Activated naive CD8-positive, alpha-beta T cell treated with anti-CD3 and anti-CD28 coated beads, Interleukin-2, amount 10 ng/mL, durations not matched to agents 7 days and 5 days (primary cell): Measurements from ENCODE around the gene RNF149. TPM values are rescaled to one million over a fixed set of nuclear protein-coding genes. Genes with fewer than 3 reads are reported as not detected.
"Not testable (repeated sequence)": the region's sequence is repeated elsewhere in the genome, so short reads cannot be mapped to it uniquely, and the experiment has no call there.

Experiments used
- ATAC-seq: fragments of 150-1000 bp; cut with Tn5 transposase; one replicate; pipeline ENCODE4 v1.10.0; 2021; ENCODE audit warnings: low read depth, moderate library complexity
- POLR2A ChIA-PET: fragments of 350-600 bp; sonication (Branson Sonifier 250); formaldehyde crosslinking; loops from one replicate; lab custom pipeline; 2021; ENCODE audit warnings: antibody characterized with exemption; lab: Charles Lee
- DNase-seq: peaks from one replicate; pipeline ENCODE4 v3.0.0; 2021
- H3K27ac Mint-ChIP-seq: one replicate; pipeline ENCODE4 v1.8.0; 2022; ENCODE audit warnings: mild to moderate bottlenecking, mixed read lengths
- H3K27me3 Mint-ChIP-seq: one replicate; pipeline ENCODE4 v1.8.0; 2022; ENCODE audit warnings: mild to moderate bottlenecking, moderate library complexity, mixed read lengths
- H3K36me3 Mint-ChIP-seq: one replicate; pipeline ENCODE4 v1.8.0; 2021; ENCODE audit warnings: mild to moderate bottlenecking, mixed read lengths
- H3K4me1 Mint-ChIP-seq: one replicate; pipeline ENCODE4 v1.8.0; 2021; ENCODE audit warnings: mixed read lengths
- H3K4me3 Mint-ChIP-seq: one replicate; pipeline ENCODE4 v1.8.0; 2022; ENCODE audit warnings: mild to moderate bottlenecking, moderate library complexity, mixed read lengths
- H3K9me3 Mint-ChIP-seq: one replicate; pipeline ENCODE4 v1.8.0; 2021; ENCODE audit warnings: mixed read lengths
- total RNA-seq, 2 experiments: library from RNA; stranded (reverse); gene quantifications; one replicate each; pipeline ENCODE4 v1.2.3, GENCODE V29; 2021

RNF149 gene
- total RNA-seq, 2 experiments from 2014 or later = 90.1 to 90.3 TPM

- DNase-seq = no peak
- Mint-ChIP-seq H3K36me3 (peaks cover 4% of the 10 kb centered on the region), H3K27me3 (no peaks in the 10 kb centered on the region), H3K4me3 (no peak overlapping the region), H3K27ac (no peak overlapping the region), H3K9me3 (peaks cover 3% of the 10 kb centered on the region), H3K4me1 (peaks cover 19% of the 10 kb centered on the region)
- POLR2A ChIA-PET = interaction anchor here (1.0 to 4.8 kb wide), 7 partner anchors 13 to 323 kb away, joined by 3 to 32 read pairs (median 10); partner anchors contain the start of genes CNOT11 and RNF149
- peak; percentile 41 for ATAC-seq
Measured at GRCh38 chr2:101327863-101328394, 19.4 kb upstream of the RNF149 start.

- no peak overlapping the region for H3K4me3 Mint-ChIP-seq
Measured at GRCh38 chr2:101325425-101325824, 16.9 kb upstream of the RNF149 start.

GRCh38 chr2:101316568-101316967, 8.1 kb upstream of the RNF149 start:
- H3K4me1 Mint-ChIP-seq = peaks cover 18% of the 10 kb centered on the region

More at GRCh38 chr2:101325425-101325824, 16.9 kb upstream of the RNF149 start:
- no peak for DNase-seq
- H3K36me3 Mint-ChIP-seq = peaks cover 4% of the 10 kb centered on the region
- POLR2A ChIA-PET = interaction anchor here (0.5 to 1.3 kb wide), 2 partner anchors 18 to 738 kb away, joined by 3 read pairs; no protein-coding TSS in a partner anchor
- peaks cover 8% of the 10 kb centered on the region for H3K4me1 Mint-ChIP-seq
- ATAC-seq = no peak
- H3K27me3 Mint-ChIP-seq = no peaks in the 10 kb centered on the region
- H3K27ac Mint-ChIP-seq = no peak overlapping the region
- peaks cover 3% of the 10 kb centered on the region for H3K9me3 Mint-ChIP-seq

GRCh38 chr2:101311696-101312017, 3.2 kb upstream of the RNF149 start:
- peak overlapping the region; percentile 49 for H3K4me3 Mint-ChIP-seq
- H3K9me3 Mint-ChIP-seq = peaks cover 3% of the 10 kb centered on the region
- POLR2A ChIA-PET = interaction anchor here (0.7 to 1.4 kb wide), 3 partner anchors 17 to 58 kb away, joined by 3 to 9 read pairs (median 5); no protein-coding TSS in a partner anchor
- H3K27me3 Mint-ChIP-seq = no peaks in the 10 kb centered on the region
- H3K27ac Mint-ChIP-seq = peak overlapping the region; percentile 59
- peaks cover 6% of the 10 kb centered on the region for H3K36me3 Mint-ChIP-seq
- H3K4me1 Mint-ChIP-seq = peaks cover 33% of the 10 kb centered on the region
- no peak for ATAC-seq
- no peak for DNase-seq

More at GRCh38 chr2:101316568-101316967, 8.1 kb upstream of the RNF149 start:
- DNase-seq, POLR2A ChIA-PET, ATAC-seq, H3K4me3 Mint-ChIP-seq, H3K27ac Mint-ChIP-seq, H3K27me3 Mint-ChIP-seq: not testable (repeated sequence)
- Mint-ChIP-seq H3K9me3 (peaks cover 13% of the 10 kb centered on the region), H3K36me3 (peaks cover 16% of the 10 kb centered on the region)

GRCh38 chr2:101310834-101311695, 2.6 kb upstream of the RNF149 start:
- Mint-ChIP-seq H3K4me3 (peak overlapping the region; percentile 49), H3K27me3 (no peaks in the 10 kb centered on the region), H3K27ac (peak overlapping the region; percentile 59), H3K4me1 (peaks cover 33% of the 10 kb centered on the region), H3K36me3 (peaks cover 7% of the 10 kb centered on the region), H3K9me3 (no peaks in the 10 kb centered on the region)
- POLR2A ChIA-PET = interaction anchor here (0.7 to 1.4 kb wide), 4 partner anchors 17 to 309 kb away, joined by 3 to 9 read pairs (median 4); partner anchors contain the start of gene RPL31
- no peak for ATAC-seq
- DNase-seq = no peak

GRCh38 chr2:101310090-101310833, 1.8 kb upstream of the RNF149 start:
- Mint-ChIP-seq H3K27ac (peak overlapping the region; percentile 22), H3K4me3 (peak overlapping the region; percentile 8), H3K4me1 (peaks cover 35% of the 10 kb centered on the region), H3K9me3 (no peaks in the 10 kb centered on the region), H3K27me3 (no peaks in the 10 kb centered on the region), H3K36me3 (peaks cover 15% of the 10 kb centered on the region)
- ATAC-seq (no peak), DNase-seq (no peak)
- POLR2A ChIA-PET = interaction anchor here (1.0 to 2.5 kb wide), 2 partner anchors 57 to 308 kb away, joined by 3 to 28 read pairs; partner anchors contain the start of genes CNOT11 and RPL31

- POLR2A ChIA-PET = interaction anchor here (0.8 to 2.5 kb wide), 13 partner anchors 10 to 167 kb away, joined by 3 to 32 read pairs (median 5); partner anchors contain the start of genes CNOT11 and RFX8
- H3K4me3 Mint-ChIP-seq = peak overlapping the region; percentile 98
- H3K4me1 Mint-ChIP-seq = peaks cover 52% of the 10 kb centered on the region
- ATAC-seq (peak; percentile 22), DNase-seq (no peak)
- H3K36me3 Mint-ChIP-seq = peaks cover 22% of the 10 kb centered on the region
- no peaks in the 10 kb centered on the region for H3K27me3 Mint-ChIP-seq
- no peaks in the 10 kb centered on the region for H3K9me3 Mint-ChIP-seq
- H3K27ac Mint-ChIP-seq = peak overlapping the region; percentile 96
Measured at GRCh38 chr2:101307950-101308431, 510 bp downstream of the RNF149 start.

- POLR2A ChIA-PET = interaction anchor here (1.0 to 2.5 kb wide), 8 partner anchors 15 to 54 kb away, joined by 3 to 32 read pairs (median 12); partner anchors contain the start of gene CNOT11
- DNase-seq (no peak), ATAC-seq (no peak)
- peaks cover 56% of the 10 kb centered on the region for H3K4me1 Mint-ChIP-seq
- H3K36me3 Mint-ChIP-seq = peaks cover 25% of the 10 kb centered on the region
- H3K27me3 Mint-ChIP-seq = no peaks in the 10 kb centered on the region
- H3K9me3 Mint-ChIP-seq = no peaks in the 10 kb centered on the region
- H3K27ac Mint-ChIP-seq = peak overlapping the region; percentile 96
- H3K4me3 Mint-ChIP-seq = peak overlapping the region; percentile 98
Measured at GRCh38 chr2:101307503-101307902, 998 bp downstream of the RNF149 start.

- H3K9me3 Mint-ChIP-seq = no peaks in the 10 kb centered on the region
- ATAC-seq (no peak), DNase-seq (no peak)
- H3K27ac Mint-ChIP-seq = peak overlapping the region; percentile 96
- peak overlapping the region; percentile 98 for H3K4me3 Mint-ChIP-seq
- POLR2A ChIA-PET = interaction anchor here (0.6 to 1.3 kb wide), 7 partner anchors 19 to 1431 kb away, joined by 3 to 14 read pairs (median 5); partner anchors contain the start of gene CNOT11
- peaks cover 58% of the 10 kb centered on the region for H3K4me1 Mint-ChIP-seq
- no peaks in the 10 kb centered on the region for H3K27me3 Mint-ChIP-seq
- H3K36me3 Mint-ChIP-seq = peaks cover 30% of the 10 kb centered on the region
Measured at GRCh38 chr2:101306410-101306809, 2.1 kb downstream of the RNF149 start.

- Mint-ChIP-seq H3K9me3 (no peaks in the 10 kb centered on the region), H3K4me1 (peaks cover 55% of the 10 kb centered on the region), H3K27ac (peak overlapping the region; percentile 96), H3K27me3 (no peaks in the 10 kb centered on the region), H3K36me3 (peaks cover 30% of the 10 kb centered on the region), H3K4me3 (peak overlapping the region; percentile 98)
- POLR2A ChIA-PET = interaction anchor here (0.6 kb wide), 1 partner anchor 1431 kb away, joined by 3 read pairs; no protein-coding TSS in a partner anchor
- DNase-seq (no peak), ATAC-seq (no peak)
Measured at GRCh38 chr2:101305492-101306078, 2.9 kb downstream of the RNF149 start.

- peak overlapping the region; percentile 98 for H3K4me3 Mint-ChIP-seq
- DNase-seq (no peak), ATAC-seq (no peak)
- no peaks in the 10 kb centered on the region for H3K9me3 Mint-ChIP-seq
- peak overlapping the region; percentile 50 for H3K27ac Mint-ChIP-seq
- POLR2A ChIA-PET = no interaction called here
- H3K27me3 Mint-ChIP-seq = no peaks in the 10 kb centered on the region
- peaks cover 31% of the 10 kb centered on the region for H3K36me3 Mint-ChIP-seq
- peaks cover 52% of the 10 kb centered on the region for H3K4me1 Mint-ChIP-seq
Measured at GRCh38 chr2:101305035-101305434, 3.5 kb downstream of the RNF149 start.

- Mint-ChIP-seq H3K27me3 (no peaks in the 10 kb centered on the region), H3K36me3 (peaks cover 34% of the 10 kb centered on the region), H3K9me3 (no peaks in the 10 kb centered on the region), H3K4me3 (peak overlapping the region; percentile 48), H3K27ac (no peak overlapping the region), H3K4me1 (peaks cover 60% of the 10 kb centered on the region)
- POLR2A ChIA-PET = interaction anchor here (1.3 kb wide), 1 partner anchor 50 kb away, joined by 4 read pairs; the partner anchor contains the start of gene CNOT11
- ATAC-seq = no peak
- DNase-seq = no peak
Measured at GRCh38 chr2:101303688-101304087, 4.8 kb downstream of the RNF149 start.
